MM.1S (cell line): ENCODE data around the gene HIGD1C.

ENCODE experiments used
- EZH2 ChIP-seq: fragments of 300-600 bp; sonication (generic); optimal IDR thresholded peaks from 2 replicates; pipeline ENCODE3; 2017; ENCODE audit warnings: low read depth, mild to moderate bottlenecking, antibody characterized with exemption, low read length, mixed read lengths
- TF ChIP-seq, protein P1 (sequence below): fragments of 300-600 bp; sonication (generic); IDR thresholded peaks from 2 replicates; pipeline ENCODE4 v1.5.1; 2016; ENCODE audit warnings: antibody characterized with exemption, low read length, mixed read lengths

DNA sequence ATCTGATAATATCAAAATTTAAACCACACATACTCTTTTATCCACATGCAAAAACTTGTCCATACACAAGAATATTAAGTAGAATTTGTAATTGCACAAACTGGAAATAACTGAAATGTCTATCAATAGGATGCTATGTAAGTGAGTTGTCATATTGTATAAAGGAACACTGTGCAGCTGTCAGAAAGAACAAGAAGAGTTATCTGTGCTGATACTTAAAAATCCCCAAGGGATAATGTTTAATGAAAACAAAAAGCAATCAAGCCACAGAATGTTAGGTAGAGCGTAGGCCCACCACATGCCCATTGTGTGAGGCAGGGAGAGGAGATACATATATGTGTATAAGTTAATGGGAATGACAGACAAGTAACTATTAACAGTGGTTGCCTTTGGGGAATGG lies 25.9 kb upstream of the HIGD1C start:
- TF ChIP-seq, protein P1, sequence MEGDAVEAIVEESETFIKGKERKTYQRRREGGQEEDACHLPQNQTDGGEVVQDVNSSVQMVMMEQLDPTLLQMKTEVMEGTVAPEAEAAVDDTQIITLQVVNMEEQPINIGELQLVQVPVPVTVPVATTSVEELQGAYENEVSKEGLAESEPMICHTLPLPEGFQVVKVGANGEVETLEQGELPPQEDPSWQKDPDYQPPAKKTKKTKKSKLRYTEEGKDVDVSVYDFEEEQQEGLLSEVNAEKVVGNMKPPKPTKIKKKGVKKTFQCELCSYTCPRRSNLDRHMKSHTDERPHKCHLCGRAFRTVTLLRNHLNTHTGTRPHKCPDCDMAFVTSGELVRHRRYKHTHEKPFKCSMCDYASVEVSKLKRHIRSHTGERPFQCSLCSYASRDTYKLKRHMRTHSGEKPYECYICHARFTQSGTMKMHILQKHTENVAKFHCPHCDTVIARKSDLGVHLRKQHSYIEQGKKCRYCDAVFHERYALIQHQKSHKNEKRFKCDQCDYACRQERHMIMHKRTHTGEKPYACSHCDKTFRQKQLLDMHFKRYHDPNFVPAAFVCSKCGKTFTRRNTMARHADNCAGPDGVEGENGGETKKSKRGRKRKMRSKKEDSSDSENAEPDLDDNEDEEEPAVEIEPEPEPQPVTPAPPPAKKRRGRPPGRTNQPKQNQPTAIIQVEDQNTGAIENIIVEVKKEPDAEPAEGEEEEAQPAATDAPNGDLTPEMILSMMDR = no peak
- TF ChIP-seq EZH2 = no peak
